ENCODE results near the gene CLDN12. TPM values are rescaled to one million over a fixed set of nuclear protein-coding genes. Genes with fewer than 3 reads are reported as not detected.

CLDN12 gene
- polyA plus RNA-seq, 1 donor (not counting 4 experiments of a cell fraction or from before 2014, with no cell fraction given), result 62.5 TPM

DNA sequence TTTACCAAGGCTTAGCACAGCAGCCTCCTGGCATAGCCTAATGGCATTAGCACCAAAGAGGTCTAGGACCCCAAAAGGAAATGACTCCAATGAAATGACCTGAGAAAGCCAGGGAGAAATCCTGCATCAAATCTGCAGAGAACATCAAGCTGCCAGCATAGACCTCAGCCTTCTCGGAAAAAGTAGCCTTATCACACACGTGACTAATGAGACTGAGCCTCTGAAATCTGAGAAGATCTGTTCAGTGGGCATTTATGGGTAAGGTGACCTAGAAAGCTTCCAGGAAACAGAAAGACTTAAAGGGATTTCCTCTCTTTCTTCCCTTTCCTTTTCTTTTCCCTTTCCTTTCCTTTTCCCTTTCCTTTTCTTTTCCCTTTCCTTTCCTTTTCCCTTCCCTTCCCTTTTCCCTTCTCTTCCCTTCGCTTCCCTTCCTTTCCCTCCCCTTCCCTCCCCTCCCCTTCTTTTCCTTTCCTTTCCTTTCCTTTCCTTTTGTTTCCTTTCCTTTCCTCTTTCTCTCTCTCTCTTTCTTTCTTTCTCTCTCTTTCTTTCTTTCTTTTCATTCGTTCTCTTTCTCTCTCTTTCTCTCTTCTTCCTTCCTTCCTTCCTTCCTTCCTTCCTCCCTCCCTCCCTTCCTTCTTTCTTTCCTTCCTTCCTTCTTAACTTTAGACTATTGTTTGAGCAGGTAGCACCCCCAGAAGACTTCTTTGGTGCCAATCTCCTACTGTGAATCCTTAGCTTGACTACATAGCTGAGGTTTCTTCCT is 43.1 kb downstream of the CLDN12 start:
- Histone ChIP-seq H3K4me2 (ENCODE audit: control insufficient read depth, extremely low read depth, insufficient read depth, low read depth, low read length) (no peak overlapping the region), H4K20me1 (ENCODE audit: control insufficient read depth, extremely low read depth, insufficient read depth, low read length) (no peaks in the 10 kb centered on the region), H3K27ac (ENCODE audit: control insufficient read depth, insufficient read depth, low read length) (no peak overlapping the region), H3K36me3 (ENCODE audit: control insufficient read depth in 2 of 2, extremely low read depth in 1 of 2, insufficient read depth in 2 of 2, low read length in 2 of 2) (no peaks in the 10 kb centered on the region), H3K27me3 (ENCODE audit: control insufficient read depth, extremely low read depth, insufficient read depth, low read length) (no peaks in the 10 kb centered on the region), H3K9me3 (ENCODE audit: control insufficient read depth, low read depth, low read length) (no peaks in the 10 kb centered on the region), H3K9me1 (ENCODE audit: control insufficient read depth, extremely low read depth, insufficient read depth, low read length) (no peaks in the 10 kb centered on the region), H2AFZ (ENCODE audit: control insufficient read depth, low read length) (no peak overlapping the region), H3K4me3 (ENCODE audit: control insufficient read depth in 2 of 3, extremely low read depth in 1 of 3, insufficient read depth in 2 of 3, low read depth in 1 of 3, low read length in 3 of 3) (no peak overlapping the region), H3K4me1 (ENCODE audit: control insufficient read depth, extremely low read depth, insufficient read depth, low read length) (no peaks in the 10 kb centered on the region), H3K9ac (ENCODE audit: control insufficient read depth, extremely low read depth, insufficient read depth, low read length) (no peak overlapping the region), H3K79me2 (ENCODE audit: control insufficient read depth, insufficient read depth, low read length) (no peaks in the 10 kb centered on the region)
- no peak for TF ChIP-seq EZH2 (IDR thresholded peaks at IDR 0.05; ENCODE audit: low read length)
- TF ChIP-seq, protein P1, sequence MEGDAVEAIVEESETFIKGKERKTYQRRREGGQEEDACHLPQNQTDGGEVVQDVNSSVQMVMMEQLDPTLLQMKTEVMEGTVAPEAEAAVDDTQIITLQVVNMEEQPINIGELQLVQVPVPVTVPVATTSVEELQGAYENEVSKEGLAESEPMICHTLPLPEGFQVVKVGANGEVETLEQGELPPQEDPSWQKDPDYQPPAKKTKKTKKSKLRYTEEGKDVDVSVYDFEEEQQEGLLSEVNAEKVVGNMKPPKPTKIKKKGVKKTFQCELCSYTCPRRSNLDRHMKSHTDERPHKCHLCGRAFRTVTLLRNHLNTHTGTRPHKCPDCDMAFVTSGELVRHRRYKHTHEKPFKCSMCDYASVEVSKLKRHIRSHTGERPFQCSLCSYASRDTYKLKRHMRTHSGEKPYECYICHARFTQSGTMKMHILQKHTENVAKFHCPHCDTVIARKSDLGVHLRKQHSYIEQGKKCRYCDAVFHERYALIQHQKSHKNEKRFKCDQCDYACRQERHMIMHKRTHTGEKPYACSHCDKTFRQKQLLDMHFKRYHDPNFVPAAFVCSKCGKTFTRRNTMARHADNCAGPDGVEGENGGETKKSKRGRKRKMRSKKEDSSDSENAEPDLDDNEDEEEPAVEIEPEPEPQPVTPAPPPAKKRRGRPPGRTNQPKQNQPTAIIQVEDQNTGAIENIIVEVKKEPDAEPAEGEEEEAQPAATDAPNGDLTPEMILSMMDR (optimal IDR thresholded peaks at IDR 0.05 in 1 of 3, IDR thresholded peaks at IDR 0.05 in 1 of 3, conservative IDR thresholded peaks at IDR 0.05 in 1 of 3; ENCODE audit: extremely low read depth in 1 of 3, insufficient read depth in 2 of 3, low read length in 3 of 3), result no peak
- FAIRE-seq (no peak), DNase-seq (ENCODE audit: low read depth, low spot score) (no peak)
- dilution Hi-C loops (cut with MboI; ENCODE audit: extremely low pct_ligation_motif_present, low sequenced_read_pairs), result no loop called here

DNA sequence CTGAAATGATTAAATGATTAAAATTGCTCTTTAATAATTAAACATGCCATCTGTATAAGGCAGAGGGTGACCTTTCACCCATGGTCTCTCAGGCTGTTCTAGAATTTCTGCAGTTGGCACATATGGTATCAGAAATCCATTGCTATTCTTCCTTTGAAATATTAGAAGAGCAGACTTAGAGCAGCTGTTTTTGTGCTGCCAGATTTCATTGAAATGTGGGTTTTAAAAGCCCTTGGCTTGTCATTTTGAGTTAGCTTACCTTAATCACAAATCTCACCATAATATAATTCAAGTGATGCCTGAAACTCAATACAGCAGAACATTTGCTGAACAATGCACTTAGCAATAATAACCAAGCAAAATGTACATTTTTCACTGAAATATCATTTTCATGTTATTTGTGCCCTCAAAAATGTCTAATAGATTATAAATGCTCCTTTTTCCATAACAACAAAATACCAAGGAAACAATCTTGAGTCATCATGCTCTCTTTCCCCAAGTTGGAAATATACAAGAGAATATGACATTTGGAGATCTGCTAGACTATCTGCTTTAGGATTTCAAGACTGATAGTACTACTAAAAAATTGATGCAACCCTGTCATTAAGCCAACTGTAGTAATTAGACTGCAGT is 50.1 kb downstream of the CLDN12 start:
- no peak overlapping the region for H2AFZ ChIP-seq (ENCODE audit: control insufficient read depth, low read length)
- no peaks in the 10 kb centered on the region for H3K27me3 ChIP-seq (ENCODE audit: control insufficient read depth, extremely low read depth, insufficient read depth, low read length)
- no peaks in the 10 kb centered on the region for H4K20me1 ChIP-seq (ENCODE audit: control insufficient read depth, extremely low read depth, insufficient read depth, low read length)
- H3K9ac ChIP-seq (ENCODE audit: control insufficient read depth, extremely low read depth, insufficient read depth, low read length), result no peak overlapping the region
- H3K4me2 ChIP-seq (ENCODE audit: control insufficient read depth, extremely low read depth, insufficient read depth, low read depth, low read length), result no peak overlapping the region
- H3K9me3 ChIP-seq (ENCODE audit: control insufficient read depth, low read depth, low read length), result no peaks in the 10 kb centered on the region
- dilution Hi-C loops (cut with MboI; ENCODE audit: extremely low pct_ligation_motif_present, low sequenced_read_pairs), result no loop called here
- no peaks in the 10 kb centered on the region for H3K79me2 ChIP-seq (ENCODE audit: control insufficient read depth, insufficient read depth, low read length)
- H3K4me3 ChIP-seq (ENCODE audit: control insufficient read depth in 2 of 3, extremely low read depth in 1 of 3, insufficient read depth in 2 of 3, low read depth in 1 of 3, low read length in 3 of 3), result no peak overlapping the region
- no peak for TF ChIP-seq EZH2 (IDR thresholded peaks at IDR 0.05; ENCODE audit: low read length)
- TF ChIP-seq, protein P1 (optimal IDR thresholded peaks at IDR 0.05 in 1 of 3, IDR thresholded peaks at IDR 0.05 in 1 of 3, conservative IDR thresholded peaks at IDR 0.05 in 1 of 3; ENCODE audit: extremely low read depth in 1 of 3, insufficient read depth in 2 of 3, low read length in 3 of 3), result no peak
- H3K9me1 ChIP-seq (ENCODE audit: control insufficient read depth, extremely low read depth, insufficient read depth, low read length), result no peaks in the 10 kb centered on the region
- FAIRE-seq (no peak), DNase-seq (ENCODE audit: low read depth, low spot score) (no peak)
- H3K4me1 ChIP-seq (ENCODE audit: control insufficient read depth, extremely low read depth, insufficient read depth, low read length), result no peaks in the 10 kb centered on the region
- no peaks in the 10 kb centered on the region for H3K36me3 ChIP-seq (ENCODE audit: control insufficient read depth in 2 of 2, extremely low read depth in 1 of 2, insufficient read depth in 2 of 2, low read length in 2 of 2)
- H3K27ac ChIP-seq (ENCODE audit: control insufficient read depth, insufficient read depth, low read length), result no peak overlapping the region
